DMS153 treated with DMSO at 0.1 percent for 48 hours (cell line): ENCODE data around the gene MICB.
"Not testable (repeated sequence)": the region's sequence is repeated elsewhere in the genome, so short reads cannot be mapped to it uniquely, and the experiment has no call there.

ENCODE experiments used
- DNase-seq: peaks from one replicate; lab custom pipeline; 2025; ENCODE audit not compliant: unreplicated experiment; lab: John Stamatoyannopoulos, UW

The MICB gene

GRCh38 chr6:31473780-31474761 is 23.9 kb upstream of the MICB start:
- DNase-seq, result no peak

GRCh38 chr6:31474871-31475286 is 23.1 kb upstream of the MICB start:
- DNase-seq, result no peak

- no peak for DNase-seq
Measured at GRCh38 chr6:31476515-31477139, 21.3 kb upstream of the MICB start.

- no peak for DNase-seq
Measured at GRCh38 chr6:31477521-31477920, 20.4 kb upstream of the MICB start.

GRCh38 chr6:31478186-31478950 is 19.6 kb upstream of the MICB start:
- no peak for DNase-seq

GRCh38 chr6:31479151-31479932 is 18.6 kb upstream of the MICB start:
- DNase-seq, result no peak

GRCh38 chr6:31479933-31480535 is 17.9 kb upstream of the MICB start:
- peak; percentile 6 for DNase-seq

- DNase-seq, result no peak
Measured at GRCh38 chr6:31480574-31480973, 17.4 kb upstream of the MICB start.

GRCh38 chr6:31483392-31483791 is 14.6 kb upstream of the MICB start:
- DNase-seq, result no peak

GRCh38 chr6:31485055-31485454 is 12.9 kb upstream of the MICB start:
- DNase-seq, result no peak

- not testable (repeated sequence) for DNase-seq
Measured at GRCh38 chr6:31486065-31486837, 11.7 kb upstream of the MICB start.

GRCh38 chr6:31487674-31488073 is 10.3 kb upstream of the MICB start:
- not testable (repeated sequence) for DNase-seq

- no peak for DNase-seq
Measured at GRCh38 chr6:31489086-31489485, 8.9 kb upstream of the MICB start.

GRCh38 chr6:31490115-31490873 is 7.7 kb upstream of the MICB start:
- DNase-seq, result no peak

- DNase-seq, result not testable (repeated sequence)
Measured at GRCh38 chr6:31493550-31493874, 4.4 kb upstream of the MICB start.

- peak; percentile 64 for DNase-seq
Measured at GRCh38 chr6:31493875-31494694, 3.9 kb upstream of the MICB start.

GRCh38 chr6:31495580-31495979 is 2.4 kb upstream of the MICB start:
- DNase-seq, result no peak

- not testable (repeated sequence) for DNase-seq
Measured at GRCh38 chr6:31496826-31497225, 1.1 kb upstream of the MICB start.
